ENCODE results near the gene RANBP10. TPM values are rescaled to one million over a fixed set of nuclear protein-coding genes. Genes with fewer than 3 reads are reported as not detected.
A peak's percentile ranks its signal among the peaks of the same experiment; 100 is the strongest.

Gene RANBP10
- total and polyA plus RNA-seq, 2 of the 13 experiments (the other 11 are each of a cell fraction or from before 2014, with no cell fraction given), result 9.2 to 22.7 TPM

DNA sequence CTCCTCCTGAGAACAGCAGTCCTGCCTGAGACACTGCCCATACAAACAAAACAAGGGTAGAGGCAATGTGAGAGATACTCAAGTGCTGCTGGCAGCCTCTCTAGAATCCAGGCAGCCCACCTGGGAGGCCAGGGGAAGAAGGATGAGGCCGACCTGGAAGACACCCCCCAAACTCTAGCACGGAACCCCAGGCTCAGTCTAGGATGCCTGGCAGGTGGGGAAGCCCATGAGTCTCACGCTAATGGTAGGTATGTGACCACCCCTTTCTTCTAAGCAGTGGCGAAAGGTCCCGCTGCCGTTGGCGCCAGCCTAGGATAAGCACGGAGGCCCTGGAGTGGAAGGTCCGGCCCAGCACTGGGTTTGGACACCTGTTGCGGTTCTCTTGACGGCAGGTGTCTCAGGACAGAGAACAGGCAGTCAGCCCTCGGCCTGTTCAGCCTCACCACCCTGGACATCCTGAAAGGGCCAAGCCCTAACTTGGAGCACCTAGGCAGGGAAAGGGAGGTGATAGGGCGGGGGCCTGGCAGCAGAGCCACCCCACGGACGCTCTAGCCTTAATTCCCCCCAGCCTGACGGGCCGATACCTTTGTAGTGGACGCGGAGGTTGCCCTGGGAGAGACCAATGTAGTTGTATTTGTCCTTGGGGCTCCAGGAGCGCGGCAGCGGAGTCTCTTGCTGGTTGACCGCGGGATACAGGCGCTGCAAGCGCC is 487 bp downstream of the RANBP10 start (continued):
- TF ChIP-seq EP300 (IDR thresholded peaks at IDR 0.05; ENCODE audit: low read depth in 2 of 2, low read length in 2 of 2), result no peak
- no peak for TF ChIP-seq EP300 (CRISPR knock-in tag; IDR thresholded peaks at IDR 0.05; ENCODE audit: borderline replicate concordance)
- TF ChIP-seq ZNF572 (CRISPR knock-in tag; IDR thresholded peaks at IDR 0.05), result no peak
- peak; percentile 40 for TF ChIP-seq AGO2 (optimal IDR thresholded peaks at IDR 0.05; ENCODE audit: low read depth, low read length)
- TF ChIP-seq, protein P1, sequence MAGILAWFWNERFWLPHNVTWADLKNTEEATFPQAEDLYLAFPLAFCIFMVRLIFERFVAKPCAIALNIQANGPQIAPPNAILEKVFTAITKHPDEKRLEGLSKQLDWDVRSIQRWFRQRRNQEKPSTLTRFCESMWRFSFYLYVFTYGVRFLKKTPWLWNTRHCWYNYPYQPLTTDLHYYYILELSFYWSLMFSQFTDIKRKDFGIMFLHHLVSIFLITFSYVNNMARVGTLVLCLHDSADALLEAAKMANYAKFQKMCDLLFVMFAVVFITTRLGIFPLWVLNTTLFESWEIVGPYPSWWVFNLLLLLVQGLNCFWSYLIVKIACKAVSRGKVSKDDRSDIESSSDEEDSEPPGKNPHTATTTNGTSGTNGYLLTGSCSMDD (CRISPR knock-in tag; IDR thresholded peaks at IDR 0.05), result no peak
- no peak for TF ChIP-seq NFIB (CRISPR knock-in tag; IDR thresholded peaks at IDR 0.05; ENCODE audit: borderline replicate concordance)
- TF ChIP-seq ZNF703 (CRISPR knock-in tag; IDR thresholded peaks at IDR 0.05; ENCODE audit: borderline replicate concordance), result peak; percentile 91; the same call in 1 of the 2 replicates
- 0 out of 2 replicates have a peak, but pooled peaks have one; percentile 31 for TF ChIP-seq ATF7-NPFF (CRISPR knock-in tag; IDR thresholded peaks at IDR 0.05; ENCODE audit: low read depth)
- no peak for TF ChIP-seq SRF (IDR thresholded peaks at IDR 0.05; ENCODE audit: low read depth, low read length)
- TF ChIP-seq ZNF772 (CRISPR knock-in tag; IDR thresholded peaks at IDR 0.05), result no peak; the same call in 1 of the 2 replicates
- TF ChIP-seq, protein P2, sequence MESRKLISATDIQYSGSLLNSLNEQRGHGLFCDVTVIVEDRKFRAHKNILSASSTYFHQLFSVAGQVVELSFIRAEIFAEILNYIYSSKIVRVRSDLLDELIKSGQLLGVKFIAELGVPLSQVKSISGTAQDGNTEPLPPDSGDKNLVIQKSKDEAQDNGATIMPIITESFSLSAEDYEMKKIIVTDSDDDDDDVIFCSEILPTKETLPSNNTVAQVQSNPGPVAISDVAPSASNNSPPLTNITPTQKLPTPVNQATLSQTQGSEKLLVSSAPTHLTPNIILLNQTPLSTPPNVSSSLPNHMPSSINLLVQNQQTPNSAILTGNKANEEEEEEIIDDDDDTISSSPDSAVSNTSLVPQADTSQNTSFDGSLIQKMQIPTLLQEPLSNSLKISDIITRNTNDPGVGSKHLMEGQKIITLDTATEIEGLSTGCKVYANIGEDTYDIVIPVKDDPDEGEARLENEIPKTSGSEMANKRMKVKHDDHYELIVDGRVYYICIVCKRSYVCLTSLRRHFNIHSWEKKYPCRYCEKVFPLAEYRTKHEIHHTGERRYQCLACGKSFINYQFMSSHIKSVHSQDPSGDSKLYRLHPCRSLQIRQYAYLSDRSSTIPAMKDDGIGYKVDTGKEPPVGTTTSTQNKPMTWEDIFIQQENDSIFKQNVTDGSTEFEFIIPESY (CRISPR knock-in tag; IDR thresholded peaks at IDR 0.05), result no peak
- 0 out of 2 replicates have a peak, but pooled peaks have one; percentile 57 for TF ChIP-seq ZBTB1 (CRISPR knock-in tag; IDR thresholded peaks at IDR 0.05; ENCODE audit: borderline replicate concordance)
- TF ChIP-seq, protein P3, sequence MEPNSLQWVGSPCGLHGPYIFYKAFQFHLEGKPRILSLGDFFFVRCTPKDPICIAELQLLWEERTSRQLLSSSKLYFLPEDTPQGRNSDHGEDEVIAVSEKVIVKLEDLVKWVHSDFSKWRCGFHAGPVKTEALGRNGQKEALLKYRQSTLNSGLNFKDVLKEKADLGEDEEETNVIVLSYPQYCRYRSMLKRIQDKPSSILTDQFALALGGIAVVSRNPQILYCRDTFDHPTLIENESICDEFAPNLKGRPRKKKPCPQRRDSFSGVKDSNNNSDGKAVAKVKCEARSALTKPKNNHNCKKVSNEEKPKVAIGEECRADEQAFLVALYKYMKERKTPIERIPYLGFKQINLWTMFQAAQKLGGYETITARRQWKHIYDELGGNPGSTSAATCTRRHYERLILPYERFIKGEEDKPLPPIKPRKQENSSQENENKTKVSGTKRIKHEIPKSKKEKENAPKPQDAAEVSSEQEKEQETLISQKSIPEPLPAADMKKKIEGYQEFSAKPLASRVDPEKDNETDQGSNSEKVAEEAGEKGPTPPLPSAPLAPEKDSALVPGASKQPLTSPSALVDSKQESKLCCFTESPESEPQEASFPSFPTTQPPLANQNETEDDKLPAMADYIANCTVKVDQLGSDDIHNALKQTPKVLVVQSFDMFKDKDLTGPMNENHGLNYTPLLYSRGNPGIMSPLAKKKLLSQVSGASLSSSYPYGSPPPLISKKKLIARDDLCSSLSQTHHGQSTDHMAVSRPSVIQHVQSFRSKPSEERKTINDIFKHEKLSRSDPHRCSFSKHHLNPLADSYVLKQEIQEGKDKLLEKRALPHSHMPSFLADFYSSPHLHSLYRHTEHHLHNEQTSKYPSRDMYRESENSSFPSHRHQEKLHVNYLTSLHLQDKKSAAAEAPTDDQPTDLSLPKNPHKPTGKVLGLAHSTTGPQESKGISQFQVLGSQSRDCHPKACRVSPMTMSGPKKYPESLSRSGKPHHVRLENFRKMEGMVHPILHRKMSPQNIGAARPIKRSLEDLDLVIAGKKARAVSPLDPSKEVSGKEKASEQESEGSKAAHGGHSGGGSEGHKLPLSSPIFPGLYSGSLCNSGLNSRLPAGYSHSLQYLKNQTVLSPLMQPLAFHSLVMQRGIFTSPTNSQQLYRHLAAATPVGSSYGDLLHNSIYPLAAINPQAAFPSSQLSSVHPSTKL (CRISPR knock-in tag; IDR thresholded peaks at IDR 0.05), result no peak; the same call in 1 of the 2 replicates
- TF ChIP-seq, protein P4, sequence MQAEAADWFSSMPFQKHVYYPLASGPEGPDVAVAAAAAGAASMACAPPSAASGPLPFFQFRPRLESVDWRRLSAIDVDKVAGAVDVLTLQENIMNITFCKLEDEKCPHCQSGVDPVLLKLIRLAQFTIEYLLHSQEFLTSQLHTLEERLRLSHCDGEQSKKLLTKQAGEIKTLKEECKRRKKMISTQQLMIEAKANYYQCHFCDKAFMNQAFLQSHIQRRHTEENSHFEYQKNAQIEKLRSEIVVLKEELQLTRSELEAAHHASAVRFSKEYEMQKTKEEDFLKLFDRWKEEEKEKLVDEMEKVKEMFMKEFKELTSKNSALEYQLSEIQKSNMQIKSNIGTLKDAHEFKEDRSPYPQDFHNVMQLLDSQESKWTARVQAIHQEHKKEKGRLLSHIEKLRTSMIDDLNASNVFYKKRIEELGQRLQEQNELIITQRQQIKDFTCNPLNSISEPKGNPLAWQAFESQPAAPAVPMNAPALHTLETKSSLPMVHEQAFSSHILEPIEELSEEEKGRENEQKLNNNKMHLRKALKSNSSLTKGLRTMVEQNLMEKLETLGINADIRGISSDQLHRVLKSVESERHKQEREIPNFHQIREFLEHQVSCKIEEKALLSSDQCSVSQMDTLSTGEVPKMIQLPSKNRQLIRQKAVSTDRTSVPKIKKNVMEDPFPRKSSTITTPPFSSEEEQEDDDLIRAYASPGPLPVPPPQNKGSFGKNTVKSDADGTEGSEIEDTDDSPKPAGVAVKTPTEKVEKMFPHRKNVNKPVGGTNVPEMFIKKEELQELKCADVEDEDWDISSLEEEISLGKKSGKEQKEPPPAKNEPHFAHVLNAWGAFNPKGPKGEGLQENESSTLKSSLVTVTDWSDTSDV (CRISPR knock-in tag; IDR thresholded peaks at IDR 0.05), result peak; percentile 82; the same call in 1 of the 2 replicates
- TF ChIP-seq ZNF225 (CRISPR knock-in tag; IDR thresholded peaks at IDR 0.05), result peak; percentile 23; the same call in 1 of the 2 replicates
- TF ChIP-seq FOXP1 (IDR thresholded peaks at IDR 0.05), result no peak
- no peak for TF ChIP-seq FOXP1 (CRISPR knock-in tag; IDR thresholded peaks at IDR 0.05)
- no peak for TF ChIP-seq ZNF253 (CRISPR knock-in tag; IDR thresholded peaks at IDR 0.05; ENCODE audit: borderline replicate concordance)
- TF ChIP-seq ZFP37 (CRISPR knock-in tag; IDR thresholded peaks at IDR 0.05; ENCODE audit: borderline replicate concordance), result peak; percentile 40; the same call in 1 of the 2 replicates
- TF ChIP-seq NR2F6 (IDR thresholded peaks at IDR 0.05), result no peak
- no peak for TF ChIP-seq NR2F6 (CRISPR knock-in tag; IDR thresholded peaks at IDR 0.05)

Data from HepG2 (cell line).